SK-N-DZ (cell line): ENCODE measurements around the gene NEK4.
"Not testable (repeated sequence)": the region's sequence is repeated elsewhere in the genome, so short reads cannot be mapped to it uniquely, and the experiment has no call there.

ENCODE experiments used
- DNase-seq: peaks from one replicate; pipeline ENCODE4 v3.0.0-alpha.2; 2015; ENCODE audit warnings: low spot score

Gene NEK4

DNA sequence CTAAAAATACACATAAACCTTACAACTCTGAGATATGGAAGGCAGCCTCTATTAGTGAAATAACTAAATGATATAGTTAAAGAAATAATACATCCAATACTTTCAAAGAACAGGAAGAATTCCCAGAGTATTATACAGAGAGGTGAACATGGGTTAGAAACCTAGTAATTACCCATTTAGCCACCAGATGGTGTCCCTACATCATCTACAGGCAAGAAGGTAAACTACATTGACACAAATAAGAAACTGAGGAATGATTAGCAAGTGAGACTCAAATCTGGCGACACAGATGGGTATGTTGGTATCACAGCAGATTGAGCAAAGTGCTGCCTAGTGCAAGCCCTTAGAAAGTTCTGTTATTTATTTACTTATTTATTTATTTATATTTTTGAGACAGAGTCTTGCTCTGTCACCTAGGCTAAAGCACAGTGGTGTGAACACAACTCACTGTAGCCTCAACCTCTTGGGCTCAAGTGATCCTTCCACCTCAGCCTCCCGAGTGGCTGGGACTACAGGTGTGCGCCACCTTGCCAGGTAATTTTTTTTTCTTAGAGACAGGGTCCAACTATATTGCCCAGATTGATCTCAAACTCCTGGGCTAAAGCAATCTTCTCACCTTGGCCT lies 28.2 kb downstream of the NEK4 start:
- DNase-seq: peak; percentile 7

DNA sequence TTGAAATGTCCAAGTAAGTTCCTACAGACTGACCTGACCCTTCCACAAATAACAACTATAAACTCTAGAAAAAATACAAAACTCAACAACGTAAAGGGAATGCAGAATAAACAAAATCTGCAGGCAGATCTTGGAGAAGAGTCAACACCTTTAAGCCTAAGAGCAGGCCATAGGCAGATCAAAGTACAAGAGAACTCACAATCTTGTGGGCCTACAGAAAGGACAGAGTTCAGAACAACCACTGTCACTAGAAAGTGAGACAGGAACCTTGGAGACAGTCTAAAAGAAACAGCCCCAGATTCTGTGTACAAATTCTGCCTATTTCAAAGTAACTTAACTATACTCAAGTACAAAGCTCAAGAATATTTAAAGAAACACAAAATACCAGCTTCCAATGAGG lies 31.0 kb downstream of the NEK4 start:
- no peak for DNase-seq

DNA sequence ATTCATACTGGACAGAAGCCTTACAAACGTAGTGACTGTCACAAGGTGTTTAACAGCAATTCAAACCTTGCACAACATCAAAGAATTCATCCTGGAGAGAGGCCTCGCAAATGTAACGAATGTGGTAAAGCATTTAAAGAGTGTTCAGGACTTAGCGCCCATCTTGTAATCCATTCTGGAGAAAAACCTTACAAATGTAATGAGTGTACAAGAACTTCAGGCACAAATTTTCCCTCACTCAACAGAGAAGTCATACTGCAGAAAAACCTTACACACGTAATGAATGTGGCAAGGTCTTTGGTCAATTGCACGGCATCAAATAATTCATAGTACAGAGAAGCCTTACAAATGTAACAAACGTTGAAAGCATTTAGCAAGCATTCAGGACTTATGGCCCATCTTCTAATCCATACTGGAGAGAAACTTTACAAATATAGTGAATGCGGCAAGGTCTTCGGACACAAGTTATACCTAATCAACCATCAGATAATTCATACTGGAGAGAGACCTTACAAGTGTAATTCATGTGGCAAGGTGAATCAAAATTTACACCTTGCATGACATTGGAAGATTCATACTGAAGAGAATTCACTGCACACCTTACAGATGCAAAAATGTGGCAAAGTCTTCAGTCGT lies 37.4 kb downstream of the NEK4 start:
- DNase-seq: no peak

DNA sequence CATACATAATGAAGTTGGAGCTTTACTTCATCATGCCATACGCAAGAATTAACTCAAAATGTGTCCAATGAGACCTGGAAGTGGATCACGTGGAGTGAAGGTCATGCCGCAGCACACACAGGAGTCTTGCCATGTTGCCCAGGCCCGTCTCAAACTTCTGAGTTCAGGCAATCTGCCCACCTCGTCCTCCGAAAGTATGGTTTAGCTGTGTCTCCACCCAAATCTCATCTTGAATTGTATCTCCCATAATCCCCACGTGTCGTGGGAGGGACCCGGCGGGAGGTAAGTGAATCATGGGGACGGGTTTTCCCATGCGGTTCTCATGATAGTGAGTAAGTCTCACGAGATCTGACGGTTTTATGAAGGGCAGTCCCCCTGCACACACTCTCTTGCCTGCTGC lies 39.1 kb downstream of the NEK4 start:
- no peak for DNase-seq

DNA sequence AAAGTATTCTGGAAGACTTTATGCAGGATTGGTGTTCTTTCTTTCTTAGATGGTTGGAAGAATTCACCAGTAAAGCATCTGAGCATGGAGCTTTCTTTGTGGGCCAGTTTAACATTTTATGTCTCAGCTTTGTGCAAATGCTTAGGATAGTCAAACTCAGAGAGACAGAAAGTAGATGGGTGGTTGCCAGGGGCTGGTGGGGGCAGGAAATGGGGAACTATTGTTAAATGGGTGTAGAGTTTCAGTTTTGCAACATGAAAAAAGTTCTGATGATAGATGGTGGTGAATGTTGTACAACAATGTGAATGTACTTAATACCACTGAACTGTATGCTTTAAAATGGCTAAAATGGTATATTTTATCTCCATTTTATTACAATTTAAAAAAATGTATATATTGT lies 40.1 kb downstream of the NEK4 start:
- DNase-seq: no peak

DNA sequence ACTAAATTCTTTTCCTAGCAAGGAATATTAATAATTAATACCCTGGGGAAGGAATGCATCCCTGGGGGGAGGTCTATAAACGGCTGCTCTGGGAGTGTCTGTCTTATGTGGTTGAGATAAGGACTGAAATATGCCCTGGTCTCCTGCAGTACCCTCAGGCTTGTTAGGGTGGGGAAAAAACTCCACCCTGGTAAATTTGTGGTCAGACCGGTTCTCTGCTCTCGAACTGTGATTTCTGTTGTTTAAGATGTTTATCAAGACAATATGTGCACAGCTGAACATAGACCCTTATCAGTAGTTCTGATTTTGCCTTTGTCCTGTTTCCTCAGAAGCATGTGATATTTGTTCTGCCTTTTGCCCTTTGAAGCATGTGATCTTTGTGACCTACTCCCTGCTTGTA lies 42.0 kb downstream of the NEK4 start:
- not testable (repeated sequence) for DNase-seq

DNA sequence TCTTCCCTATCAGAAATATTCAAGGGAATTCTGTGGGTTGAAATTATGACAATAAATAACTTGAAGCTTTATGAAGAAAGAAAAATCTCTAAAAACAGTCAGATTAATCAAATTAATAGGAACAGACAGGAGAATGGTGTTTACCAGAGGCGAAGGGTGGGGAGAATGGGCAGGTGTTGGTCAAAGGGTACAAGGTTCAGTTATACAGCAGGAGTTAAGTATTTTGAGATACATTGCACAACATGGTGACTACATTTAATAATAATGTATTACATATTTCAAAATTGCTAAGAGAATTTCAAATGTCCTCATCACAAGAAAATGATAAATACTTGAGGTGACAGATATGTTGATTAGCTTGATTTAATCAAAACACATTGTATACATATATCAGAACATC lies 46.2 kb downstream of the NEK4 start:
- no peak for DNase-seq

DNA sequence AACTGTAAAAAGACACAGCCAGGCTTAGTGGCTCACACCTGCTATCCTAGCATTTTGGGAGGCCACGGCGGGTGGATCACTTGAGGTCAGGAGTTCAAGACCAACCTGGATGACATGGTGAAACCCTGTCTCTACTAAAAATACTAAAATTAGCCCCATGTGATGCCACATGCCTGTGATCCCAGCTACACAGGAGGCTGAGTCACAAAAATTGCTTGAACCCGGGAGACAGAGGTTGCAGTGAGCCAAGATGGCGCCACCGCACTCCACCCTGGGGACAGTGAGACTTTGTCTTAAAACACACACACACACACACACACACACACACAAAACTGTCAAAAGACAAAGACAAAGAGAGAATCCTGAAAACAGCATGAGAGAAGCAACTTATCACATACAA lies 46.8 kb downstream of the NEK4 start:
- no peak for DNase-seq

DNA sequence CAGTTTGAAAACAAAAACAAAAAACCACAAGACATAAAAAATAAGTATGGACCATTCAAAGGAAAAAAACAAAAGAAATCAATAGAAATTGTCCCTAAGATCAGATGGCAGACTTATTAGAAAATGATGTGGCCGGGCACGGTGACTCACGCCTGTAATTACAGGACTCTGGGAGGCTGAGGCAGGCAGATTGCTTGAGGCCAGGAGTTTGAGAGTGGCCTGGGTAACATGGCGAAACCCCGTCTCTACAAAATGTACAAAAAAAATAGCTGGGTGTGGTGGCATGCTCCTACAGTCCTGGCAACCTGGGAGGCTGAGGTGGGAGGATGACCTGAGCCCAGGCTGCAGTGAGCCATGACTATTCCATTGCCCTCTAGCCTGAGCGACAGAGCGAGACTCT lies 48.2 kb downstream of the NEK4 start:
- no peak for DNase-seq

DNA sequence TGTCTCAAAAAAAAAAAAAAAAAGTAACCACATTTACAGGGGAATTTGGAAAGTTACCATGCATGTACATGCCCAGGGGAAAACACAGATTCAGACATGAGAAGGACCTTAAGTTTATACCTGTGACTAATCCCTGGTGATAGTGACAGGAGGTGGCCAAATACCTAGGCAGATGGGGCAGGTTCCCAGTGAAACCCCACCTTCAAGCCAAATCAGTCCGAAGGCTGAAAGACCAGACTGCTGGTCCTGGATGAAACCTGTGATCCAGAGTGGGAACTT lies 49.1 kb downstream of the NEK4 start:
- DNase-seq: no peak

DNA sequence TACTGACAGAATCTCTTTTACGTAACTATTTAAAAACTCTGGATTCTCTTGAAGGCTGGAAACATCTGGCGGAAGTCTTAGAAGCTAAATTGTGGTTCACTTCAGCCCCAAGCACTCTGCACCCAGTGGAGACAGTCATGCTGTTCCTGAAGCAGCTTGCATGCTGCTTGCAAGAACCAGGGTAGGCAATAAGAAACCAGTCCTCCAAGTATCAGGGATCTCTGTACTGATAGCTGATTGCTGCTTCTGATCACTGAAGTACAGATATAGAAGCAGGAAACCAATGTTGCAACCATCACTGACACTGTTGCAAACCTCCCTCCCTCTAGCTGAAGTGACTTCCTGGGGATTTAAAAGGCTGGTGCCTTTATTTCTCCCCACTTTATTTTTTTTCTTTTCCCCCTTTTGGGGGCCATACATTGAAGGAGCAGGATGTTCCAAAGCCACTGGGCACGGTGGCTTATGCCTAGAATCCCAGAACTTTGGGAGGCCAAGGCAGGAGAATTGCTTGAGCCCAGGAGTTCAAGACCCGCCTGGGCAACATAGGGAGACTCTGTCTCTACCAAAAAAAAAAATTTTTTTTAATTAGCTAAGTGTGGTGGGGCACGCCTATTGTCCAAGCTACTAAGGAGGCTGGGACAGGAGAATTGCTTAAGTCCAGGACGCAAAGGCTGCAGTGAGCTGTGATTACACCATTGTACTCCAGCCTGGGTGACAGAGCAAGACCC lies 49.6 kb downstream of the NEK4 start:
- no peak for DNase-seq

DNA sequence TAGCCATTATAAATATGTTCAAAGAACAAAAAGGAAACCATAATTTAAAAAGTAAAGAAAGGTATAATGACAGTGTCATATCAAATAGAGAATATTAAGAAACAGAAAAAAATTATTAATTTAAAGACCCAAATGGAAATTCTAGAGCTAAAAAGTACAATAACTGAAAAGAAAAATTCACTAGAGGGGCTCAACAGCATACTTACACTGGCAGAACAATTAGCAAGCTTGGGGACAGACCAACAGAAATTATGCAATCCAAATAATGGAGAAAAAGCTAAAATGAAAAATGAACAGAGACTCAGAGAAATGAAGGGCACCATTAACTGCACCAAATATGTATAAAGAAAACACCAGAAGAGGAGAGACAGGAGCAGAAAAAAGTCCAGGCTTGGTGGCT lies 51.1 kb downstream of the NEK4 start:
- DNase-seq: no peak

DNA sequence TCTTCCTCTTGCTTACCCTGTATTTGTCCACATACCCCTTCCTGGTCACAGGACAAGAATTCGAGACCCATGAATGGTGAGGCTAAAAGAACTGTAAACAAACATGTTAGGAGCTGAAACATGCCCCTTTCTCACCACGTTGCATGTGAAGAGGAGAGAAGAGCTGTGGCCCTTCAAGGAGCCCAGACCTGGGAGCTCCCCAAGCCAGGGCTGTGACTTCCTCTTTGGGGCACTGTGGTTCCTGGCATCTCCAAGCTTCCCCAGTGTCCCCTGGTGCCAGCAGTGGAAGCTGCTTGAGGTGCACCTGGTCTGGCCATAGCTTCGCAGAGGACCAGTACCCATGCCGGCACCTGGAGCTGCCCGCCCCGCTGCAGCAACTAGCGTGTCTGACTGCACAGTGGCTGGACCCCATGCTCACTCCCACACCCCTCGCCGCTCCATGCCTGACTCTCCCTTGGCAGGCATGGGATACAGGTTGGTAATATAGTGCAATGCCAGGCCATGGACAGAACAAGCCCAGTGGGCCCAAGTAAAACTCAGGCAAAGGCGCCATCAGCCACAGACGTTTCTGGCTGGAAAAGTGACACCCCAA lies 54.9 kb downstream of the NEK4 start:
- no peak for DNase-seq

DNA sequence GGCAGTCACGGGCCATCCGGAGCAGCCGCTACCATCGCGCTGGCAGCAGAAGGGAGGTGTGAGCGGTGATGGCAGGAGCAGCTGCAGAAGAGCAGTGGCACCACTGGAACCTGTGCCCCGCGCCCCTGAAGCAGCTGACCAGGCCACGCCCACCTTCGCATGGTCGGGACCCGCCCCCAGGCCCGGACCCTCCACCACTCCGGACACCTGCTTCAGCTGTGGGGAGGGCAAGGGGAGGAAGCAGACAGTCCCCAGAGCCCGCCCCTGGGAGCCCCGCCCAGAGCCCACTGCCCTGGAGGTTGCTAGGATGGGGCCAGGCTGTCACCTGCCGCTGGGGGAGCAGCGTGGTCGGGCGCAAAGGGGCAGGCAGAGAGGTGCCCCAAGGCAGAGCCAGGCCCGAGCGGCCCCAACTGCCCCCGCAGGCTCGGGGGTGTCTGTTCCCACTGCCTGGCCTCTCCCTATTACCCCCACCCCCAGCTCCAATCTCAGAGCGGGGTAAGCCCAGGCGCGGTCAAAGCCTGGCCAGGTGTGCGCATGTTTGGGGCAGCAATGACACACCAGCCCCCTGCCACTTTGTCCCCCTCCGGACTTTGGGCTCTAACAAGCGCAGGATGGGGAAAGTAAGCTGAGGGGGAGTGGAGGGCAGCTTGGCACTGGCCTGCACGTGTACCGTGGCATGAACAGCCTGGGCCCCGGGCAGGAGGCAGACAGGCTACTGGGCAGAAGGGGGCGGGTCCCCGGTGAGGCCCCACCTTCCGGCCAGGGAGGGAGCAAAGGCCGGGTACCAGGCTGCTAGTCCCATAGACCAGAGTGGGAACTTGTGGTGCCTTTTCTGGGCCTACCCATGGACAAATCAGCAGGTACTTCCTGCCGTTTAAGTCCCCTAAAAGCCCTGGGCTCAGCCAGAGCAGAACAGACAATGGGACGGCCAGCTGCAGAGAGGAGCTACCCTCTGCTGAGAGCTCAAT lies 56.1 kb downstream of the NEK4 start:
- DNase-seq: no peak

DNA sequence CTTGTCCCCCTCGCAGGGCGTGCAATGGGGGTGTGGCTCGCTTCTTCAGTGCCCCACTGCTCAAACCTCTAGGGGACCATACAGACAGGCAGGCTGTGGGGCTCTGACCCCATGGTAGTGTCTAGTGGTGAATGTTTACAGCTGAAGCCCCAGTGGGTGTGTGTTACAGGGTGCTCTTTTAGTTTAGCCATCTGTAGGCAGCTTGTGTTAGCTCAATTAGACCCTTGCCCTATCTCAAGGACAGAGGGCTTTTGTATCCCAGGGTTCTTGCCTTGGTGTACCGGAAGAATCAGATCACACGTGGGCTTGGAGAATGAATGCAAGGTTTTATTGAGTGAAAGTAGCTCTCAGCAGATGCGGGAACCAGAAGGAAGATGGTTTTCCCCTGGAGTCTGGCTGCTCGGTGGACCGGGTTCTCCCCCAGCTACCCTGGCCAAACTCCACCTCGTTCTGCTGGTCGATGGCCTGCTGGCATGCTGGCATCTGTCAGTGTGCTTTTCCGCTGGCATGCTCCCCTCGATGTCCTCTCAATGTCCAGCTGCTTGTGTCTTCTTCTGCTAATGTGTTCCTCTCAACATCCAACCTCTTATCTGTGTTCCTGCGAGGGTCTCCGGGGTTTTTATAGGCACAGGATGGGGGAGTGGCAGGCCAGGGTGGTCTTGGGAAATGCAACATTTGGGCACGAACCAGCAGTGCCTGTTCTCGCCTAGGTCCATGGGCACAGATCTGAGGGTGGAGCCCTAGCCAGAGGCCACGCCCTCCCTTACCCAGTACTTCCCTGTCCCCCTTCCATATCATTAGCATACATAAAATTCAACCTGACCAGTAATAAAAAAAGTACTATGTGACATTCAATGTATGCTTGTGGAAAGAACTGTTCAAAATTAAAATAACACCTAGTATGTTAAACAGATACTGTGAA lies 58.2 kb downstream of the NEK4 start:
- no peak for DNase-seq

DNA sequence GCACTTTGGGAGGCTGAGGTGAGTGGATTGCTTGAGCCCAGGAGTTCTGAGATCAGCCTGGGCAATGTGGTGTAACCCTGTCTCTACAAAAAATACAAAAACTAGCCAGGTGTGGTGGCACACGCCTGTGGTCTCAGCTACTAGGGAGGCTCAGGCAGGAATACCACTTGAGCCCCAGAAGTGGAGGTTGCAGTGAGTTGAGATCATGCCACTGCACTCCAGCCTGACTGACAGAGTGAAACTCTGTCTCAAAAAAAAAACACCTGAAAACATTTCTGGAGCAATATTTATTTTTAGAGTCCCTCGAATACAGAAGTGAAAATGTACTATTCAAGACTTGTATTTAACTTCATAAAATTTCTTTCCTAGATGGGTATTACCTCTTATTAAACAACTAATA lies 60.2 kb downstream of the NEK4 start:
- DNase-seq: no peak

DNA sequence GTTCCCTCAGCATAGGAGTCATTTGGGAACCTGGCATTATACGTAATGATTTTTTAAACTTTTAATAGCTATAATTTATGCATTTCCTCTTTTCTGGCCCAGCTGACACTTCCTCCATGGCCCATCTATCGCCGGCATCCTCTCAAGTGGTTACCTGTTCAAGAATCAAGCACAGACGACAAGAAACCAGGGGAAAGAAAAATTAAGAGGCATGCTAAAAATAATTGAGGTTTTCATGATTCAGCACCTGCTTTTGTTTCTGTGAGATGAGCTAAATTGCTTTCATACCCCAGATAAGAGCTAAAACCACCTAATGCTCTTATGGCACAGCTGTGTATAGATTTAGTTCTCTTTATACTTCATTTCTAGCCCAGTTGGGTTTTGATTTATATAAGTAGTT lies 63.2 kb downstream of the NEK4 start:
- DNase-seq: no peak

DNA sequence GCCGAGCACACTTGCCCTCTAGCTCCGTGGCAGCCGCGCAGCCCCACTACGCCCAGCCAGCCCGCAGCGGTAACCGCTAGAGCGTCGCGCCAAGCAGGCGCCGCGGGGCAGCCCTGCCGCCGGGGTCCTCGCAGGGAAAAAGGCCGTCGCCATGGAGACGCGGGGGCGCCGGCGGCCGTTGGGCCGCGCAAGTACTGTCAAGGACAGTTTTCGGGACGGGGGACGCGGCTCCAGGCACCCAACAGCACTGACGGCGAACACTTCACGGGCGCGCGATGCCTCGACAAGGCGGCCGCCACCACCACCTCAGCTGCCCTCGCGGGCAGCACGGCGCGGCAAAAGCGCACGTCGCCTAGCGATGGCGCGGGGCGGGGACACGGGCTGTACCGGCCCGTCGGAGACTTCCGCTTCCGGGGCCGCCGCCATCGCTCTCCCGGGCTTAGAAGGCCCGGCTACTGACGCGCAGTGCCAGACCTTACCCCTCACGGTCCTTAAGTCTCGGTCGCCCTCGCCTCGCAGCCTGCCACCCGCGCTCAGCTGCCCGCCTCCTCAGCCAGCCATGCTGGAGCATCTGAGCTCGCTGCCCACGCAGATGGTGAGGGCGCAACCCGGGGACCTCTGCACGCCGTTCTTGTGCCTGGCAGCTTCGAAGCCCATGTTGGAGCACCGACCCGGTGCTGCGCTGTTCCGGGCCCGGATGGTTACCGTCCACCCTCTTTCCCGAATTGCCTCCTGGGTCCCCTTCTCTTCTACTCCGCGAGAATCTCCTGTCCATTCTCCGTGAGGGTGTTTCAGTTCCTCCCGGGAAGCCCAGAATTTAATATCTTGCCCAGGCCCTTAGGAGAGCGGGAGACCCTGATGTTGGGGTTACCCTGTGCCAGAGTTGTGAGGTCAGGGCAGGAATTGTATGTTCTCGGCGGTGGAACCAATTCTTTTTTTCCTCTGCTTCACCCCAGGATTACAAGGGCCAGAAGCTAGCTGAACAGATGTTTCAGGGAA lies 64.8 kb downstream of the NEK4 start, which contains the start of the genes GLT8D1 and SPCS1:
Gene GLT8D1, minus strand, starts transcription at position 104 of the 999 bp plus-strand sequence. CDS start 5,331 bp downstream, outside the sequence.
Gene SPCS1, plus strand, starts transcription at position 419 of the 999 bp plus-strand sequence. Its CDS starts 141 bp downstream, at position 560.
- DNase-seq: peak; percentile 81

DNA sequence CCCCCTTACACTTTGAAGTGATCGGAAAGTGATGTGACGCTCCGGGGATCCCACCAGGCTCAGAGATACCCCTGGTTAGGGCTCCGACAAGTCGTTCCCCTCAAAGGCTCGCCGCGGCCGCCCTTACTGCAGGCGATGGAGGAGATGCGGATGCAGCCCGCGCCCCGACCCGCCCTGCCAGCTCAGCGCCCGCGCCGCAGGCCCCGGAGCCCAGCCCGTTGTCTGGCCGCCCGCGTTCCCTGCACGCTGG lies 65.4 kb downstream of the NEK4 start:
- no peak for DNase-seq
